ENCODE results near the gene CUX1.
"Not testable (repeated sequence)": the region's sequence is repeated elsewhere in the genome, so short reads cannot be mapped to it uniquely, and the experiment has no call there.

The CUX1 gene

GRCh38 chr7:102175423-102176170, 358.2 kb downstream of the CUX1 start:
- DNase-seq (ENCODE audit: low read depth): no peak
- no peak overlapping the region for H3K4me3 ChIP-seq (ENCODE audit: control insufficient read depth, low read depth, low read length)
- TF ChIP-seq CTCF (IDR thresholded peaks at IDR 0.05; ENCODE audit: control insufficient read depth, insufficient read depth, low read depth, low read length, missing control alignments): no peak

GRCh38 chr7:102178410-102178809, 361.0 kb downstream of the CUX1 start:
- no peak for DNase-seq (ENCODE audit: low read depth)
- no peak overlapping the region for H3K4me3 ChIP-seq (ENCODE audit: control insufficient read depth, low read depth, low read length)
- no peak for TF ChIP-seq CTCF (IDR thresholded peaks at IDR 0.05; ENCODE audit: control insufficient read depth, insufficient read depth, low read depth, low read length, missing control alignments)

GRCh38 chr7:102180727-102181126, 363.3 kb downstream of the CUX1 start:
- H3K4me3 ChIP-seq (ENCODE audit: control insufficient read depth, low read depth, low read length): no peak overlapping the region
- no peak for TF ChIP-seq CTCF (IDR thresholded peaks at IDR 0.05; ENCODE audit: control insufficient read depth, insufficient read depth, low read depth, low read length, missing control alignments)
- DNase-seq (ENCODE audit: low read depth): no peak

- no peak overlapping the region for H3K4me3 ChIP-seq (ENCODE audit: control insufficient read depth, low read depth, low read length)
- DNase-seq (ENCODE audit: low read depth): no peak
- no peak for TF ChIP-seq CTCF (IDR thresholded peaks at IDR 0.05; ENCODE audit: control insufficient read depth, insufficient read depth, low read depth, low read length, missing control alignments)
These were observed 364.1 kb downstream of the CUX1 start for GRCh38 chr7:102181517-102181916.

- no peak for TF ChIP-seq CTCF (IDR thresholded peaks at IDR 0.05; ENCODE audit: control insufficient read depth, insufficient read depth, low read depth, low read length, missing control alignments)
- DNase-seq (ENCODE audit: low read depth): no peak
- H3K4me3 ChIP-seq (ENCODE audit: control insufficient read depth, low read depth, low read length): no peak overlapping the region
These were observed 364.6 kb downstream of the CUX1 start for GRCh38 chr7:102182016-102182415.

GRCh38 chr7:102183848-102184247, 366.4 kb downstream of the CUX1 start:
- H3K4me3 ChIP-seq (ENCODE audit: control insufficient read depth, low read depth, low read length); DNase-seq (ENCODE audit: low read depth): not testable (repeated sequence)

- no peak overlapping the region for H3K4me3 ChIP-seq (ENCODE audit: control insufficient read depth, low read depth, low read length)
- DNase-seq (ENCODE audit: low read depth): no peak
- TF ChIP-seq CTCF (IDR thresholded peaks at IDR 0.05; ENCODE audit: control insufficient read depth, insufficient read depth, low read depth, low read length, missing control alignments): no peak
These were observed 366.9 kb downstream of the CUX1 start for GRCh38 chr7:102184303-102184702.
